SH-SY5Y (cell line): ENCODE data around the gene PPM1H.

Experiments used
- GATA2 ChIP-seq: IDR thresholded peaks from 2 replicates; pipeline ENCODE4 v1.6.1; 2011; ENCODE audit warnings: mild to moderate bottlenecking, low read depth, low read length
- GATA3 ChIP-seq: IDR thresholded peaks from 2 replicates; pipeline ENCODE4 v1.6.1; 2011; ENCODE audit warnings: low read depth, mild to moderate bottlenecking, low read length, moderate library complexity

GRCh38 chr12:62629413-62629812, 305.5 kb downstream of the PPM1H start:
- no peak for TF ChIP-seq GATA2
- no peak for TF ChIP-seq GATA3
